ENCODE measurements around the gene AIG1.

Gene AIG1

GRCh38 chr6:143177706-143178105 is 117.0 kb downstream of the AIG1 start:
- intact Hi-C loops (cut with micrococcal nuclease), result no loop called here
- H3K4me1 Mint-ChIP-seq (ENCODE audit: low read depth), result peaks cover 6% of the 10 kb centered on the region
- H3K36me3 Mint-ChIP-seq (ENCODE audit: low read depth), result peaks cover 70% of the 10 kb centered on the region
- no peak overlapping the region for H3K27ac Mint-ChIP-seq
- H3K9me3 Mint-ChIP-seq, result peaks cover 34% of the 10 kb centered on the region
- no peak overlapping the region for H3K4me3 Mint-ChIP-seq
- H3K27me3 Mint-ChIP-seq, result no peaks in the 10 kb centered on the region

- Mint-ChIP-seq H3K4me1 (ENCODE audit: low read depth) (peaks cover 6% of the 10 kb centered on the region), H3K9me3 (peaks cover 24% of the 10 kb centered on the region), H3K27ac (no peak overlapping the region), H3K4me3 (no peak overlapping the region), H3K36me3 (ENCODE audit: low read depth) (peaks cover 66% of the 10 kb centered on the region), H3K27me3 (no peaks in the 10 kb centered on the region)
- intact Hi-C loops (cut with micrococcal nuclease), result no loop called here
Measured at GRCh38 chr6:143179096-143179495, 118.4 kb downstream of the AIG1 start.

- H3K4me3 Mint-ChIP-seq, result no peak overlapping the region
- peaks cover 6% of the 10 kb centered on the region for H3K4me1 Mint-ChIP-seq (ENCODE audit: low read depth)
- peaks cover 66% of the 10 kb centered on the region for H3K36me3 Mint-ChIP-seq (ENCODE audit: low read depth)
- intact Hi-C loops (cut with micrococcal nuclease), result no loop called here
- H3K27ac Mint-ChIP-seq, result no peak overlapping the region
- H3K27me3 Mint-ChIP-seq, result no peaks in the 10 kb centered on the region
- H3K9me3 Mint-ChIP-seq, result peaks cover 15% of the 10 kb centered on the region
Measured at GRCh38 chr6:143179901-143180612, 119.4 kb downstream of the AIG1 start.

GRCh38 chr6:143180826-143181225 is 120.1 kb downstream of the AIG1 start:
- intact Hi-C loops (cut with micrococcal nuclease), result no loop called here
- Mint-ChIP-seq H3K9me3 (peaks cover 7% of the 10 kb centered on the region), H3K27ac (no peak overlapping the region), H3K36me3 (ENCODE audit: low read depth) (peaks cover 65% of the 10 kb centered on the region), H3K27me3 (no peaks in the 10 kb centered on the region), H3K4me3 (no peak overlapping the region), H3K4me1 (ENCODE audit: low read depth) (peaks cover 6% of the 10 kb centered on the region)

GRCh38 chr6:143183666-143184065 is 123.0 kb downstream of the AIG1 start:
- no peak overlapping the region for H3K4me3 Mint-ChIP-seq
- peaks cover 6% of the 10 kb centered on the region for H3K4me1 Mint-ChIP-seq (ENCODE audit: low read depth)
- H3K27ac Mint-ChIP-seq, result no peak overlapping the region
- intact Hi-C loops (cut with micrococcal nuclease), result no loop called here
- H3K27me3 Mint-ChIP-seq, result no peaks in the 10 kb centered on the region
- H3K9me3 Mint-ChIP-seq, result no peaks in the 10 kb centered on the region
- peaks cover 53% of the 10 kb centered on the region for H3K36me3 Mint-ChIP-seq (ENCODE audit: low read depth)

GRCh38 chr6:143185288-143185687 is 124.6 kb downstream of the AIG1 start:
- Mint-ChIP-seq H3K36me3 (ENCODE audit: low read depth) (peaks cover 47% of the 10 kb centered on the region), H3K27me3 (no peaks in the 10 kb centered on the region), H3K27ac (no peak overlapping the region), H3K4me1 (ENCODE audit: low read depth) (peaks cover 6% of the 10 kb centered on the region), H3K9me3 (no peaks in the 10 kb centered on the region), H3K4me3 (no peak overlapping the region)
- intact Hi-C loops (cut with micrococcal nuclease), result no loop called here

GRCh38 chr6:143187238-143187923 is 126.7 kb downstream of the AIG1 start:
- H3K36me3 Mint-ChIP-seq (ENCODE audit: low read depth), result peaks cover 44% of the 10 kb centered on the region
- no peaks in the 10 kb centered on the region for H3K4me1 Mint-ChIP-seq (ENCODE audit: low read depth)
- H3K27me3 Mint-ChIP-seq, result no peaks in the 10 kb centered on the region
- no peaks in the 10 kb centered on the region for H3K9me3 Mint-ChIP-seq
- intact Hi-C loops (cut with micrococcal nuclease), result no loop called here
- no peak overlapping the region for H3K4me3 Mint-ChIP-seq
- H3K27ac Mint-ChIP-seq, result no peak overlapping the region

- Mint-ChIP-seq H3K27ac (no peak overlapping the region), H3K4me3 (no peak overlapping the region), H3K36me3 (ENCODE audit: low read depth) (peaks cover 36% of the 10 kb centered on the region), H3K4me1 (ENCODE audit: low read depth) (no peaks in the 10 kb centered on the region), H3K27me3 (no peaks in the 10 kb centered on the region), H3K9me3 (no peaks in the 10 kb centered on the region)
- intact Hi-C loops (cut with micrococcal nuclease), result no loop called here
Measured at GRCh38 chr6:143188292-143188691, 127.6 kb downstream of the AIG1 start.

- Mint-ChIP-seq H3K9me3 (peaks cover 11% of the 10 kb centered on the region), H3K27ac (no peak overlapping the region), H3K36me3 (ENCODE audit: low read depth) (peaks cover 39% of the 10 kb centered on the region), H3K27me3 (no peaks in the 10 kb centered on the region), H3K4me1 (ENCODE audit: low read depth) (no peaks in the 10 kb centered on the region), H3K4me3 (no peak overlapping the region)
- intact Hi-C loops (cut with micrococcal nuclease), result no loop called here
Measured at GRCh38 chr6:143191361-143191760, 130.7 kb downstream of the AIG1 start.

GRCh38 chr6:143192766-143193165 is 132.1 kb downstream of the AIG1 start:
- Mint-ChIP-seq H3K4me1 (ENCODE audit: low read depth) (no peaks in the 10 kb centered on the region), H3K4me3 (no peak overlapping the region), H3K27me3 (no peaks in the 10 kb centered on the region), H3K36me3 (ENCODE audit: low read depth) (peaks cover 30% of the 10 kb centered on the region), H3K9me3 (peaks cover 11% of the 10 kb centered on the region), H3K27ac (no peak overlapping the region)
- intact Hi-C loops (cut with micrococcal nuclease), result no loop called here

GRCh38 chr6:143193571-143194094 is 132.9 kb downstream of the AIG1 start:
- H3K27ac Mint-ChIP-seq, result no peak overlapping the region
- H3K4me1 Mint-ChIP-seq (ENCODE audit: low read depth), result peaks cover 4% of the 10 kb centered on the region
- intact Hi-C loops (cut with micrococcal nuclease), result no loop called here
- H3K36me3 Mint-ChIP-seq (ENCODE audit: low read depth), result peaks cover 26% of the 10 kb centered on the region
- H3K4me3 Mint-ChIP-seq, result no peak overlapping the region
- H3K9me3 Mint-ChIP-seq, result peaks cover 11% of the 10 kb centered on the region
- H3K27me3 Mint-ChIP-seq, result no peaks in the 10 kb centered on the region

GRCh38 chr6:143194095-143194589 is 133.5 kb downstream of the AIG1 start:
- intact Hi-C loops (cut with micrococcal nuclease), result no loop called here
- H3K36me3 Mint-ChIP-seq (ENCODE audit: low read depth), result peaks cover 26% of the 10 kb centered on the region
- H3K4me3 Mint-ChIP-seq, result no peak overlapping the region

GRCh38 chr6:143195349-143195845 is 134.7 kb downstream of the AIG1 start:
- Mint-ChIP-seq H3K27ac (no peak overlapping the region), H3K4me1 (ENCODE audit: low read depth) (peaks cover 16% of the 10 kb centered on the region), H3K9me3 (peaks cover 16% of the 10 kb centered on the region), H3K36me3 (ENCODE audit: low read depth) (peaks cover 29% of the 10 kb centered on the region), H3K27me3 (no peaks in the 10 kb centered on the region), H3K4me3 (no peak overlapping the region)
- intact Hi-C loops (cut with micrococcal nuclease), result no loop called here

More at GRCh38 chr6:143194095-143194589, 133.5 kb downstream of the AIG1 start:
- peaks cover 11% of the 10 kb centered on the region for H3K9me3 Mint-ChIP-seq
- H3K27ac Mint-ChIP-seq, result no peak overlapping the region
- H3K4me1 Mint-ChIP-seq (ENCODE audit: low read depth), result peaks cover 6% of the 10 kb centered on the region
- H3K27me3 Mint-ChIP-seq, result no peaks in the 10 kb centered on the region

- intact Hi-C loops (cut with micrococcal nuclease), result no loop called here
- Mint-ChIP-seq H3K36me3 (ENCODE audit: low read depth) (peaks cover 30% of the 10 kb centered on the region), H3K27ac (no peak overlapping the region), H3K27me3 (no peaks in the 10 kb centered on the region), H3K4me3 (no peak overlapping the region), H3K9me3 (peaks cover 23% of the 10 kb centered on the region), H3K4me1 (ENCODE audit: low read depth) (peaks cover 21% of the 10 kb centered on the region)
Measured at GRCh38 chr6:143196525-143197225, 136.0 kb downstream of the AIG1 start.
